GM12878 (cell line): ENCODE results near the gene PDZRN3. TPM values are rescaled to one million over a fixed set of nuclear protein-coding genes. Genes with fewer than 3 reads are reported as not detected.

Source experiments
- ATAC-seq: fragments of 200-7000 bp; cut with Tn5 transposase; 3 replicates; pipeline ENCODE4 v1.9.1; 2020; ENCODE audit warnings: mild to moderate bottlenecking, moderate library complexity
- BruUV-seq: library from RNA; stranded (reverse); fragments of 400-500 nt; replicated peaks from 2 replicates; lab custom pipeline; 2021; lab: Mats Ljungman, UMichigan
- CTCF ChIA-PET: fragments of 300-600 bp; sonication (Branson Sonifier 250); formaldehyde crosslinking; extraction: SDS; loops from one replicate; lab custom pipeline; 2021; ENCODE audit warnings: inconsistent platforms; lab: Yijun Ruan, JAX
- POLR2A ChIA-PET: fragments of 350-600 bp; formaldehyde crosslinking; extraction: SDS; loops from one replicate; lab custom pipeline; 2021; ENCODE audit warnings: inconsistent platforms; lab: Charles Lee
- RAD21 ChIA-PET: fragments of 300-600 bp; sonication (Branson Sonifier 250); formaldehyde crosslinking; loops from one replicate; lab custom pipeline; 2023; ENCODE audit warnings: antibody characterized with exemption; ENCODE audit not compliant: unreplicated experiment; lab: Charles Lee
- SMC1A ChIA-PET: fragments of 300-600 bp; sonication (Branson Sonifier 250); formaldehyde crosslinking; loops from one replicate; lab custom pipeline; 2023; ENCODE audit not compliant: unreplicated experiment, uncharacterized antibody; lab: Charles Lee
- DNase-seq: peaks from one replicate; pipeline ENCODE4 v3.0.0-alpha.2; 2011; ENCODE audit warnings: low read depth, low spot score
- FAIRE-seq: peaks from 3 replicates; lab custom pipeline; 2011; peaks lifted over from hg19 to GRCh38; lab: Jason Lieb, UNC
- H2AFZ ChIP-seq: 2 replicates; pipeline ENCODE4 v1.6.0; 2011; ENCODE audit warnings: low read depth, low read length, control low read depth; ENCODE audit not compliant: control insufficient read depth
- H3K27ac ChIP-seq: 2 replicates; pipeline ENCODE4 v1.5.1; 2011; ENCODE audit warnings: control low read depth; ENCODE audit not compliant: control insufficient read depth, insufficient read depth
- H3K27me3 ChIP-seq, 2 experiments: replicated peaks in 1 of 2; 2 replicates each; pipeline versions ENCODE4 v1.6.0 to v1.6.1; 2011; ENCODE audit warnings: low read length in 1 of 2; ENCODE audit not compliant: control insufficient read depth in 2 of 2, insufficient read depth in 2 of 2
- H3K36me3 ChIP-seq, 2 experiments: 2 replicates each; pipeline ENCODE4 v1.5.1; 2011; ENCODE audit warnings: low read length in 1 of 2; ENCODE audit not compliant: control insufficient read depth in 2 of 2, insufficient read depth in 2 of 2
- H3K4me1 ChIP-seq: 2 replicates; pipeline ENCODE4 v1.6.1; 2011; ENCODE audit warnings: mild to moderate bottlenecking, low read length, moderate library complexity, mixed read lengths; ENCODE audit not compliant: control insufficient read depth, insufficient read depth
- H3K4me2 ChIP-seq: 2 replicates; pipeline ENCODE4 v1.6.0; 2011; ENCODE audit warnings: control low read depth; ENCODE audit not compliant: control insufficient read depth, insufficient read depth
- H3K4me3 ChIP-seq: fragments of 200-600 bp; sonication (generic); 2 replicates; pipeline ENCODE4 v1.5.1; 2016
- H3K79me2 ChIP-seq: 2 replicates; pipeline ENCODE4 v1.6.0; 2011; ENCODE audit warnings: low read length; ENCODE audit not compliant: control insufficient read depth, insufficient read depth
- H3K9ac ChIP-seq: 2 replicates; pipeline ENCODE4 v1.8.0; 2011; ENCODE audit warnings: low read length, control low read depth, mixed read lengths; ENCODE audit not compliant: control insufficient read depth, insufficient read depth
- H3K9me3 ChIP-seq: replicated peaks from 3 replicates; pipeline ENCODE4 v1.5.1; 2011; ENCODE audit warnings: mild to moderate bottlenecking, low read length; ENCODE audit not compliant: control insufficient read depth, insufficient read depth
- H4K20me1 ChIP-seq: 2 replicates; pipeline ENCODE4 v1.6.0; 2011; ENCODE audit not compliant: control insufficient read depth, insufficient read depth
- CEBPB ChIP-seq, 2 experiments: fragments of 150-350 bp in 1 of 2; IDR thresholded peaks; 2 replicates each; pipeline ENCODE4 v1.6.1; 2012 to 2014; ENCODE audit warnings: low read depth in 2 of 2, low read length in 2 of 2, borderline replicate concordance in 1 of 2, inconsistent platforms in 1 of 2
- EGR1 ChIP-seq, 2 experiments: IDR thresholded peaks; 1 replicate in 1 of 2; 2 replicates in 1 of 2; pipeline ENCODE4 v1.6.1; 2011 to 2012; ENCODE audit warnings: low read depth in 2 of 2, low read length in 2 of 2, borderline replicate concordance in 1 of 2, mild to moderate bottlenecking in 1 of 2, moderate library complexity in 1 of 2
- FOXM1 ChIP-seq: IDR thresholded peaks from 2 replicates; pipeline ENCODE4 v1.6.1; 2012; ENCODE audit warnings: low read depth, mild to moderate bottlenecking, inconsistent platforms, low read length, moderate library complexity
- GATAD2B ChIP-seq: fragments of 450-650 bp; conservative IDR thresholded peaks from 2 replicates; pipeline ENCODE4 v1.6.1; 2017; ENCODE audit warnings: low read depth, mild to moderate bottlenecking, moderate library complexity
- IKZF2 ChIP-seq, 2 experiments: fragments of 450-650 bp; IDR thresholded peaks; 2 replicates each; pipeline ENCODE4 v1.6.1; 2017; ENCODE audit warnings: mild to moderate bottlenecking in 2 of 2, moderate library complexity in 2 of 2
- MXI1 ChIP-seq: fragments of 150-350 bp; IDR thresholded peaks from 2 replicates; pipeline ENCODE4 v1.6.1; 2011; ENCODE audit warnings: low read depth, mild to moderate bottlenecking, inconsistent platforms, low read length, improper control_type of control experiment
- NFXL1 ChIP-seq: fragments of 450-650 bp; IDR thresholded peaks from 2 replicates; pipeline ENCODE4 v1.6.1; 2017; ENCODE audit warnings: antibody characterized with exemption, mild to moderate bottlenecking, borderline replicate concordance
- PML ChIP-seq: IDR thresholded peaks from 2 replicates; pipeline ENCODE4 v1.6.1; 2012; ENCODE audit warnings: low read length, inconsistent platforms
- RAD21 ChIP-seq: IDR thresholded peaks from 2 replicates; pipeline ENCODE4 v1.6.1; 2011; ENCODE audit warnings: mild to moderate bottlenecking, low read depth, low read length, moderate library complexity; ENCODE audit not compliant: insufficient read depth
- RCOR1 ChIP-seq: conservative IDR thresholded peaks from 2 replicates; pipeline ENCODE4 v1.6.1; 2012; ENCODE audit warnings: low read depth, low read length, improper control_type of control experiment
- TAF1 ChIP-seq: IDR thresholded peaks from 2 replicates; pipeline ENCODE4 v1.6.1; 2011; ENCODE audit warnings: mild to moderate bottlenecking, low read depth, low read length, borderline replicate concordance
- WGBS: methylation state at CpG from one replicate; pipeline ENCODE4 v1.1.6; 2016; ENCODE audit warnings: low lambda C conversion rate; ENCODE audit not compliant: insufficient replicate concordance, insufficient coverage; ENCODE audit errors: missing lambda C conversion rate; 5-methylcytosine and 5-hydroxymethylcytosine counted together
- in situ Hi-C: fragments of 300-500 bp; cut with MboI; formaldehyde crosslinking; loops from 9 replicates; pipeline ENCODE4 v1.14.3; 2018; ENCODE audit warnings: mixed read lengths
- intact Hi-C: fragments of 100-400 bp; cut with micrococcal nuclease; formaldehyde crosslinking; loops from one replicate; pipeline ENCODE4 v1.14.2; 2022; ENCODE audit not compliant: unreplicated experiment
- polyA plus RNA-seq, 11 experiments: library from polyadenylated mRNA; depleted of rRNA in 4 of 11; unstranded in 6 of 11; stranded (reverse) in 5 of 11; fragments of >200 nt; fragmentation: Nextera tagmentation in 4 of 11; fragmentation: Illumina TruSeq in 1 of 11; extraction: Ambion mirVana in 4 of 11; extraction: Trizol in 1 of 11; gene quantifications; 1 replicate in 1 of 11; 2 replicates in 10 of 11; pipeline versions ENCODE4 v1.2.1 to v1.2.3, GENCODE V29; 2011 to 2016; ENCODE audit warnings: inconsistent platforms in 2 of 11, missing spikeins in 2 of 11, low read depth in 1 of 11
- total RNA-seq, 4 experiments: library from RNA; depleted of rRNA in 3 of 4; stranded (reverse); fragments of >200 nt in 3 of 4; fragmentation: Illumina TruSeq in 1 of 4; extraction: Trizol in 1 of 4; gene quantifications; 2 replicates each; pipeline versions ENCODE4 v1.2.1 to v1.2.3, GENCODE V29; 2013 to 2021
- TF ChIP-seq, protein P1 (sequence below): IDR thresholded peaks from 2 replicates; pipeline ENCODE4 v1.6.1; 2012; ENCODE audit warnings: low read length, inconsistent platforms
- TF ChIP-seq, protein P2 (sequence below): fragments of 450-650 bp; formaldehyde crosslinking; IDR thresholded peaks from 2 replicates; pipeline ENCODE4 v1.4.0; 2022; ENCODE audit warnings: mild to moderate bottlenecking, moderate library complexity

PDZRN3 gene
- total and polyA plus RNA-seq, 10 of the 15 experiments (the other 5 are each of a cell fraction or from before 2014, with no cell fraction given): 0.07 to 0.37 (median 0.12) TPM; not detected in 6

DNA sequence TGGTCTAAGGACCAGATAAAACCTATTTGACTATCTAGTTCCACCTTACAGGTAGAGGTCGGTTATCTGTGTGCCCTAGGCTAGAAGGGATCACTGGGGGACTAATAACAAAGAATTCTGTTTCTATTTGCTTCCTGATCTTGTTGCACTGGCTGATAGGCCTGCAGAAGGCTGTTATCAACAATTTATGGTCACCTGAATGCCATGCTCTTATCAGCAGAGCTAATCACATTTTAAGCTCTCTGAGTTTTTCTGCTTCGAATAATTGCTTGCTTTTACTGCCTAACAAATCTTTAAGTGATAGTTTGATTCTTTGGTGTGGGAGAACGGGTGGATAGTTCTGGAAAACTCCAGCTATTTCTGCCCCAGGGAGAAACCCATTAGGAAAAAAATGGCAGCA lies 263.1 kb downstream of the PDZRN3 start:
- Histone ChIP-seq H3K9ac (no peak overlapping the region), H3K4me3 (no peak overlapping the region), H3K4me2 (no peak overlapping the region), H3K27ac (no peak overlapping the region), H3K36me3 (no peaks in the 10 kb centered on the region), H3K4me1 (no peaks in the 10 kb centered on the region), H3K27me3 (no peaks in the 10 kb centered on the region), H2AFZ (no peak overlapping the region), H3K79me2 (no peaks in the 10 kb centered on the region), H3K9me3 (no peaks in the 10 kb centered on the region; the same call in 1 of the 3 replicates), H4K20me1 (no peaks in the 10 kb centered on the region)
- intact Hi-C loops (no loop called here), in situ Hi-C loops (no loop called here)
- no peak for ATAC-seq
- no TSS peak for BruUV-seq
- FAIRE-seq: no peak
- TF ChIP-seq TAF1 (no peak), NFXL1 (no peak), RAD21 (no peak), EGR1 (IDR thresholded peaks at IDR 0.05; ENCODE audit: borderline replicate concordance in 1 of 2, low read depth in 2 of 2, low read length in 2 of 2) (no peak), CEBPB (IDR thresholded peaks at IDR 0.05; ENCODE audit: borderline replicate concordance in 1 of 2, low read depth in 2 of 2, low read length in 2 of 2) (no peak), FOXM1 (no peak), RCOR1 (no peak), PML (no peak), IKZF2 (IDR thresholded peaks at IDR 0.05) (no peak), GATAD2B (no peak), MXI1 (no peak)
- TF ChIP-seq, protein P1, sequence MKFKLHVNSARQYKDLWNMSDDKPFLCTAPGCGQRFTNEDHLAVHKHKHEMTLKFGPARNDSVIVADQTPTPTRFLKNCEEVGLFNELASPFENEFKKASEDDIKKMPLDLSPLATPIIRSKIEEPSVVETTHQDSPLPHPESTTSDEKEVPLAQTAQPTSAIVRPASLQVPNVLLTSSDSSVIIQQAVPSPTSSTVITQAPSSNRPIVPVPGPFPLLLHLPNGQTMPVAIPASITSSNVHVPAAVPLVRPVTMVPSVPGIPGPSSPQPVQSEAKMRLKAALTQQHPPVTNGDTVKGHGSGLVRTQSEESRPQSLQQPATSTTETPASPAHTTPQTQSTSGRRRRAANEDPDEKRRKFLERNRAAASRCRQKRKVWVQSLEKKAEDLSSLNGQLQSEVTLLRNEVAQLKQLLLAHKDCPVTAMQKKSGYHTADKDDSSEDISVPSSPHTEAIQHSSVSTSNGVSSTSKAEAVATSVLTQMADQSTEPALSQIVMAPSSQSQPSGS: no peak
- TF ChIP-seq, protein P2, sequence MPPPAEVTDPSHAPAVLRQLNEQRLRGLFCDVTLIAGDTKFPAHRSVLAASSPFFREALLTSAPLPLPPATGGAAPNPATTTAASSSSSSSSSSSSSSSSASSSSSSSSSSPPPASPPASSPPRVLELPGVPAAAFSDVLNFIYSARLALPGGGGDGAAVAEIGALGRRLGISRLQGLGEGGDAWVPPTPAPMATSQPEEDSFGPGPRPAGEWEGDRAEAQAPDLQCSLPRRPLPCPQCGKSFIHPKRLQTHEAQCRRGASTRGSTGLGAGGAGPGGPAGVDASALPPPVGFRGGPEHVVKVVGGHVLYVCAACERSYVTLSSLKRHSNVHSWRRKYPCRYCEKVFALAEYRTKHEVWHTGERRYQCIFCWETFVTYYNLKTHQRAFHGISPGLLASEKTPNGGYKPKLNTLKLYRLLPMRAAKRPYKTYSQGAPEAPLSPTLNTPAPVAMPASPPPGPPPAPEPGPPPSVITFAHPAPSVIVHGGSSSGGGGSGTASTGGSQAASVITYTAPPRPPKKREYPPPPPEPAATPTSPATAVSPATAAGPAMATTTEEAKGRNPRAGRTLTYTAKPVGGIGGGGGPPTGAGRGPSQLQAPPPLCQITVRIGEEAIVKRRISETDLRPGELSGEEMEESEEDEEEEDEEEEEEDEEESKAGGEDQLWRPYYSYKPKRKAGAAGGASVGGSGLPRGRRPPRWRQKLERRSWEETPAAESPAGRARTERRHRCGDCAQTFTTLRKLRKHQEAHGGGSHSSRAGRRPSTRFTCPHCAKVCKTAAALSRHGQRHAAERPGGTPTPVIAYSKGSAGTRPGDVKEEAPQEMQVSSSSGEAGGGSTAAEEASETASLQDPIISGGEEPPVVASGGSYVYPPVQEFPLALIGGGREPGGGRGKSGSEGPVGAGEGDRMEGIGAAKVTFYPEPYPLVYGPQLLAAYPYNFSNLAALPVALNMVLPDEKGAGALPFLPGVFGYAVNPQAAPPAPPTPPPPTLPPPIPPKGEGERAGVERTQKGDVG: no peak
- ChIA-PET SMC1A (no interaction called here), RAD21 (no interaction called here), POLR2A (no interaction called here), CTCF (no interaction called here)
- WGBS: 2% methylated on average over 3 of the region's 3 CpGs
- DNase-seq: no peak
